Activated CD4-positive, alpha-beta T cell treated with anti-CD3 and anti-CD28 coated beads, Interleukin-2, Interleukin-6, amounts not matched to agents 100 ng/mL and 50 ng/mL, durations not matched to agents 16 hours and 8 hours (primary cell): ENCODE measurements around the gene ERBB2.
"Not testable (repeated sequence)": the region's sequence is repeated elsewhere in the genome, so short reads cannot be mapped to it uniquely, and the experiment has no call there.

Source experiments
- DNase-seq: peaks from one replicate; pipeline ENCODE4 v3.0.0-alpha.2; 2020

The ERBB2 gene

GRCh38 chr17:39705786-39706348 is 6.0 kb downstream of the ERBB2 start:
- no peak for DNase-seq

DNA sequence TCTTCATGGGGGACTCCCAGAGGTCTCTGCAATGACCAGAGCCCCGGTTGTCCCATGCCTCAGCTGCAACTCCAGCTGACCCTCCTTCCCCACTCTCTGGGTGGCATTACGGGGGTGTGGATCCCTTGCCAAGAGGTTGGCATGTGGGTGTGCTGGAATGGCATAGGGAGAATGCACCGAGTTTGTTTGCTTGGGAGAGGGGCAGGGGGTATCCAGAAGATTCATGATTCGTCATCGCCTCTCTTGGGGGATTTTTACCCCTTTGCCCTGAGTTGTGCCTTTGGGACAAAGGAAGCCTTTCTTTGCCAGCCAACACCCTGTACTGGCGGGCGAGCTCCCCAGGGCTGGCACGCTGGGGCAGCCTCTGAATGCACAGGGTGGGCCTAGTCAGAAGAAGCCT is 6.5 kb downstream of the ERBB2 start:
- DNase-seq = no peak

GRCh38 chr17:39706921-39707337 is 7.1 kb downstream of the ERBB2 start:
- DNase-seq = no peak

DNA sequence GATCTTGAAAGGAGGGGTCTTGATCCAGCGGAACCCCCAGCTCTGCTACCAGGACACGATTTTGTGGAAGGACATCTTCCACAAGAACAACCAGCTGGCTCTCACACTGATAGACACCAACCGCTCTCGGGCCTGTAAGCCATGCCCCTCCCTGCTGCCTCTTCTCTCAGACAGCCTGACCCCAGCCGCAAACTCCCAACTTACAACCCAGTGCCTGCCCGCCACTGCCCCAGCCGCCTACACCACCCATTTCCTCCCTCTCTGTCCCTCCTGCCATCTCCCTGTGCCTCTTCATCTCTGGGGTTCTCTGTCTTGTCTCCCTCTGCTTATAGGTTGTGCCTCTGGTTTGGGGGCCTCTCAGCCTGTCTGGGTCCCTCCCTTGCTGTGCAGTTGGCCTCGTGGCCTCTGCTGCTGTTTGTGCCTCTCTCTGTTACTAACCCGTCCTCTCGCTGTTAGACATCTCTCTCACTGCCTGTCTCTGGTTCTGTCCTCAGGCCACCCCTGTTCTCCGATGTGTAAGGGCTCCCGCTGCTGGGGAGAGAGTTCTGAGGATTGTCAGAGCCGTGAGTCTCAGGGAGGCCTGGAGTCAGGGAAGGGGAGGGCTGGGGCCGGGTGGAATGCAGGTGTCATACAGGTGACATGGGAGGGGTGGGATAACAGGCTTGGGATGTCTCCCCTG is 9.6 kb downstream of the ERBB2 start:
- no peak for DNase-seq

DNA sequence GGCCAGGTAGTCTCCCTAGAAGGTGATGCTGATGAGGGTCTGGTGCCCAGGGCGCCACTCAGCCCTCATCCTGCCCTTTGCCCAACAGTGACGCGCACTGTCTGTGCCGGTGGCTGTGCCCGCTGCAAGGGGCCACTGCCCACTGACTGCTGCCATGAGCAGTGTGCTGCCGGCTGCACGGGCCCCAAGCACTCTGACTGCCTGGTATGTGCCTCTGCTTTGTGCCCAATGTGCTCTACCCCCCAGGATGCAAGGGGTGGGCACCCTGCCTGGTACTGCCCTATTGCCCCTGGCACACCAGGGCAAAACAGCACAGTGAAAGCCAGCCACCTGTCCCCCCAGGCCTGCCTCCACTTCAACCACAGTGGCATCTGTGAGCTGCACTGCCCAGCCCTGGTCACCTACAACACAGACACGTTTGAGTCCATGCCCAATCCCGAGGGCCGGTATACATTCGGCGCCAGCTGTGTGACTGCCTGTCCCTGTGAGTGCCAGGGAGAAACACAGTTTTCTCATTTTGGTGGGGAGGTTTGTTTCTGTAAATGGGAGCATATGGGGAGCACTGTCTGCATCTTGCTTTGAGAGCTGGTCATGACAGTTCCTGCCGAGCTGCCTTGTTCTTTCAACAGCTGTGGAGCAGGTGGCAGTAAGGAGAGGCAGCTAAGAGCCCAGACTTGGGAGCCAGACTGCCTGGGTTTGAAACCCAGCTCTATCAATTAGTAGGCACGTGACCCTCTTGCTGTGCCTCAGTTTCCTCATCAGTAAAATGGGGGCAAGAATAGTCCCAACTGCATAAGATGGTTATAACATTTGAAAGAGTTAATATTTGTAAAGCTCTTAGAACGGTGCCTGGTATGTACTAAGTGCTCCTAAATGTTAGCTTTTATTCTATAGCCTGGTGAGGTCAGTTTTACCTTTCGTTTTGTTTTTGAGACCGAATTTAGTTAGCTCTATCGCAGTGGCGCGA is 10.4 kb downstream of the ERBB2 start:
- DNase-seq = no peak

- DNase-seq = not testable (repeated sequence)
These were observed 11.2 kb downstream of the ERBB2 start for GRCh38 chr17:39711071-39711470.

DNA sequence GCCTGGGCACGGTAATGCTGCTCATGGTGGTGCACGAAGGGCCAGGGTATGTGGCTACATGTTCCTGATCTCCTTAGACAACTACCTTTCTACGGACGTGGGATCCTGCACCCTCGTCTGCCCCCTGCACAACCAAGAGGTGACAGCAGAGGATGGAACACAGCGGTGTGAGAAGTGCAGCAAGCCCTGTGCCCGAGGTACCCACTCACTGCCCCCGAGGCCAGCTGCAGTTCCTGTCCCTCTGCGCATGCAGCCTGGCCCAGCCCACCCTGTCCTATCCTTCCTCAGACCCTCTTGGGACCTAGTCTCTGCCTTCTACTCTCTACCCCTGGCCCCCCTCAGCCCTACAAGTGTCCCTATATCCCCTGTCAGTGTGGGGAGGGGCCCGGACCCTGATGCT is 12.0 kb downstream of the ERBB2 start:
- DNase-seq = no peak

GRCh38 chr17:39714234-39714633 is 14.4 kb downstream of the ERBB2 start:
- DNase-seq = no peak

- no peak for DNase-seq
These were observed 15.7 kb downstream of the ERBB2 start for GRCh38 chr17:39715375-39716072.

GRCh38 chr17:39716073-39716818 is 16.4 kb downstream of the ERBB2 start:
- no peak for DNase-seq

DNA sequence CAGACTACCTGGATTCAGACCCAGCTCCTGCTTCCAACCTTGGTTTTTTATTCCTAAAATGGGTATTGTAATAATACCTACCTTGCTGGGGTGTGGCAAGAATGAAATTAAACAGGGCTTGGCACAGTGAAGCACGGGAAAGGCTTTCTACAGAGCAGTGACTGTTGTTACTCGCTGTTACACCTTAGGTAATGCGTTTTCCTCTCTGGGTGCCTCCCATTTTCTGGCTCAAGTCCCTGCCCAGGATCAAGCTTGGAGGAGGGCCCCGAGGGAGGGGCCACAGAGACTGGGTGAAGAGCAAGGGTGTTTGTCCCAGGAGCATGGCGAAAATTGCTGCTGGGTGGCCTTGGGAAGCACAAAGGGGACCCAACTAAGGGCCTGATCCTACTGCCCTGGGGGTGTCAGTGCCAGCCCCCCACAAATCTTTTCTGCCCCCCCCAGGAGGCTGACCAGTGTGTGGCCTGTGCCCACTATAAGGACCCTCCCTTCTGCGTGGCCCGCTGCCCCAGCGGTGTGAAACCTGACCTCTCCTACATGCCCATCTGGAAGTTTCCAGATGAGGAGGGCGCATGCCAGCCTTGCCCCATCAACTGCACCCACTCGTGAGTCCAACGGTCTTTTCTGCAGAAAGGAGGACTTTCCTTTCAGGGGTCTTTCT is 17.1 kb downstream of the ERBB2 start:
- no peak for DNase-seq

- no peak for DNase-seq
These were observed 17.8 kb downstream of the ERBB2 start for GRCh38 chr17:39717660-39718059.

- DNase-seq = no peak
These were observed 19.9 kb downstream of the ERBB2 start for GRCh38 chr17:39719563-39720355.

- no peak for DNase-seq
These were observed 22.2 kb downstream of the ERBB2 start for GRCh38 chr17:39722104-39722503.

DNA sequence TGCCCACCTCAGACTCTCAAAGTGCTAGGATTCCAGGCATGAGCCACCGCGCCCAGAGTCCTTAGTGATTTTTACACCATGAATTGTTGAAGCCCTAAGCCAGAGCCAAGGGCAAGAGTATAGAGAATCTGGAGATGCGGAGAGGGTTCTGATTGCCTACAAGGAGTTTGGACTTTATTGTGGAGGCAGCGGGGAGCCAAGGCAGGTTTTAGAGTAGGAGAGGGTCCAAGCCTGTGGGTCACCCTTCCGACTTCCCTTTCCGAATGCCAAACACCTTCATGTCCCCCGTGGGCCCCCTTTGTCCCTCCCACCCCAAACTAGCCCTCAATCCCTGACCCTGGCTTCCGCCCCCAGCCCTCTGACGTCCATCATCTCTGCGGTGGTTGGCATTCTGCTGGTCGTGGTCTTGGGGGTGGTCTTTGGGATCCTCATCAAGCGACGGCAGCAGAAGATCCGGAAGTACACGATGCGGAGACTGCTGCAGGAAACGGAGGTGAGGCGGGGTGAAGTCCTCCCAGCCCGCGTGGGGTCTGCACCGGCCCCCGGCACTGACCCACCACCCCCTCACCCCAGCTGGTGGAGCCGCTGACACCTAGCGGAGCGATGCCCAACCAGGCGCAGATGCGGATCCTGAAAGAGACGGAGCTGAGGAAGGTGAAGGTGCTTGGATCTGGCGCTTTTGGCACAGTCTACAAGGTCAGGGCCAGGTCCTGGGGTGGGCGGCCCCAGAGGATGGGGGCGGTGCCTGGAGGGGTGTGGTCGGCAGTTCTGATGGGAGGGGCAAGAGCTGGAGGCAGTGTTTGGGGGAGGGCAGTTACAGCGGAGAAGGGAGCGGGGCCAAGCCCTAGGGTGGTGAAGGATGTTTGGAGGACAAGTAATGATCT is 23.3 kb downstream of the ERBB2 start:
- DNase-seq = peak; percentile 18

- DNase-seq = no peak
These were observed 24.9 kb downstream of the ERBB2 start for GRCh38 chr17:39724731-39725130.

DNA sequence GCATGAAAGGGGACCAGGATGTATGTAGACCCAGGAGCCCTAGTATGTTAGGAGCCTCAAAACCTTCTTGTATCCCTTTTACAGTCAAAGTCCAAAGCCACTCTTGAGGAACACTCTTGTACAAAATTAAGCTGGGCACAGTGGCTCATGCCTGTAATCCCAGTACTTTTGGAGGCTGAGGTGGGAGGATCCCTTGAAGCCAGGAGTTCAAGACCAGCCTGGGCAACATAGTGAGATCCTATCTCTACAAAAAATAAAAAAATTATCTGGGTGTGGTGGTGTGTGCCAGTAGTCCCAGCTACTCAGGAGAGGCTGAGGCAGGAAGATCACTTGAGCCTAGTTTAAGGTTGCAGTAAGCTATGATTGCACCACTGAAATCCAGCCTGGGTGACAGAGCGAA is 26.1 kb downstream of the ERBB2 start:
- DNase-seq = not testable (repeated sequence)

DNA sequence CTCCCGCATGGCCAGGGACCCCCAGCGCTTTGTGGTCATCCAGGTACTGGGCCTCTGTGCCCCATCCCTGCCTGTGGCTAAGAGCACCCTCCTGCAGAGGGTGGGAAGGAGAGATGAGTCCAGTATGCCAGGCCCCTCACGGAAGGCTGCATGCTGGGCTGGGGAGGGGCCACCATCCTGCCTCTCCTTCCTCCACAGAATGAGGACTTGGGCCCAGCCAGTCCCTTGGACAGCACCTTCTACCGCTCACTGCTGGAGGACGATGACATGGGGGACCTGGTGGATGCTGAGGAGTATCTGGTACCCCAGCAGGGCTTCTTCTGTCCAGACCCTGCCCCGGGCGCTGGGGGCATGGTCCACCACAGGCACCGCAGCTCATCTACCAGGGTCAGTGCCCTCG is 26.8 kb downstream of the ERBB2 start:
- DNase-seq = no peak

GRCh38 chr17:39727556-39727955 is 27.7 kb downstream of the ERBB2 start:
- no peak for DNase-seq

DNA sequence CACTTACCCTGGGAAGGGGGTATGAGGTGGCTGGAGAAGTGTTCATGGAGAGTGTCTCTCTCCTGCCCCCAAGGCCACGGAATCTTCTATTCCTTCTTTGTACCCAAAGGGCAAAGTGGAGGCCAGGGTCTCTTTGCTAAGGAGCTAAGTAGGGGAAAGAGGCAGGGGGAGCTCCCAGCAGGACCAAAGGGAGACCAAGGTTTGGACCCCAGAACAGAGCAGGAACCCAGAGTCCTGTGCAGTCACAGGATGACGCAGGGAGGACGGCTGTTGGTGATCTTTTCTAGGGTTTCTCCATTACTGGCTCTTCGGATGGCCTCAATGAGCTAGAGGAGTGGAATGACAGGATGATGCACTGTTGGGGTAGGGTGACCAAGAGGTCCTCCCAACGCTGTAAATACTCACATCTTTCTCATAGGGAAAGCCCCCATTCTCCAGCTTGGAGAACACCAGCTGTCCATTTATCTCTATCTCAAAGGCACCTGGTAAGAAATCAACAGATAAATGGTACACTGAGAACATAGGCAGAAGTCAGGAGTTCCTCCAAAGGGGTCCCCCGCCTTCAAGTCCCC is 29.5 kb downstream of the ERBB2 start:
- no peak for DNase-seq
